Activated naive CD8-positive, alpha-beta T cell treated with anti-CD3 and anti-CD28 coated beads, Interleukin-2, amount 50 U/mL, for 16 hours (primary cell): ENCODE measurements around the gene MAT1A.
"Not testable (repeated sequence)": the region's sequence is repeated elsewhere in the genome, so short reads cannot be mapped to it uniquely, and the experiment has no call there.

ENCODE experiments used
- DNase-seq: peaks from one replicate; pipeline ENCODE4 v3.0.0-alpha.2; 2020; ENCODE audit warnings: low read depth, low spot score

Gene MAT1A

GRCh38 chr10:80264081-80265056 is 25.1 kb downstream of the MAT1A start:
- no peak for DNase-seq

DNA sequence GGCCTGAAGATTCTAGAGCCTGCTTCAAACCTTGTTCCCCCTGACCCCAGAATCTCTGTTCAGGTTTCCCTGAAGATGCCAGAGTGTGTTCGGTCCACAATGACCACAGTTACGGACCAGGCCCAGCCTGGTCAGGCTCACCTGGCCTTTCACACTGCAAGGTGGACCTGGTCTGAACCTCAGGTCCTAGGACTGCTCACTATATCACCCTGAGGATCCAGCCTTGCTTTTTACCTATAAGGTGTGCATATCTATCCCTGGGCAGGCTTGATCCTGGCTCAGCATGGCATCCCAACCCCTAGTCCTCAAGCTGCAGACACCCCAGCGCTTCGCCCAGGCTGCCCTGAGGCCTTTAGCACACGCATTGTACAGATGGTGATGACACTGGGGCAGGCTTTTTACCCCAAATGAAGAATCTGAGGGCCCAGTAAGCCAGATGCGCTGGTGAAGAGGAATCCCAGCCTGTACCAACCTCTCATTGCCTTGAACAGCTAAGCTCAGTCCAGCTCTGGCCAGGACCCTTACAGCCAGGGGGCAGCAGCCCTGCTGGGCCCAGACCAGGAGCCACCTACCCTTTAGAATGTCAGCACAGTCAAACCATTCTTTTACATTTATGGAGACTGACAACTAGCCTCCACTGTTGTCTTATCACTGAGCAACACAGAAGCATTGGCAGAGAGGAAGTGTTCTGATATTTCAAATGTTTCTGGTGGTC is 28.0 kb downstream of the MAT1A start:
- no peak for DNase-seq

DNA sequence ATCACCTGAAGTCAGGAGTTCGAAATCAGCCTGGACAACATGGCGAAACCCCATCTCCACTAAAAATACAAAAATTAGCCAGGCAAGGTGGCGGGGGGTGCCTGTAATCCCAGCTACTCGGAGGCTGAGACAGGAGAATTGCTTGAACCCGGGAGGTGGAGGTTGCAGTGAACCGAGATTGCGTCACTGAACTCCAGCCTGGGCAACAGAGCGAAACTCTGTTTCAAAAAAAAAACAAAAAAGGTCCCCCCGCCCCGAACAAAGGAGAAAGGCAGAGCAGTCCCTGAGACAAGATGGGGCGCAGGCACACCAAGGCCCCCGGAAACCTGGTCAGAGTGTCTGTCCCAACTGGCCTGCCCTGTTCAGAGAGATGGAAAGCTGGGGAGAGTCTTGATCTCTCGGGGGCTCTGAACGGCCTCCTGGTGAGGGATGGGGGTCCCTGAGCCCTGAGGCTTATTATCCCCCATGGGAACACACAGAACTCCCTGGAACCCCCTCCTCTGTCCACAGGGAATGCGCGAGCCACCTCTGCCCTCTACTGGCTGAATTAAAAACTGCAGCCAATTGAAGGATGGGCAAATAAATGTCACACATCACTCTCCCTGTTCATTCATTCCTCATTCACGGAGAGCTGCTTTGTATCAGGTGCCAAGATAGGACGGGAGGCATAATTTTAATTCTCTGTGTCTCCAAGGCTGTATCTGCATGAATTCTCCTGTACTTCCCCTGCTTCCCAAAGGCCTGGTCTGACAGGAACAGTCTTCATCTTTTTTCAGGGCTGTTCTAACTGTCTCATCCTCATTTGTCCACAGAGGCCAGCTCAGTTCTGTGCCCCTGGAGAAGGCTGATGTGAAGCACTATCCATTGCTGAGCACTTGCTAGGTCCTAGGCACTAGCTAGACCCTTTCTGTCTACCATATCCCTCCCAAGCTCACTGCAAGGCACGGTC is 28.9 kb downstream of the MAT1A start:
- no peak for DNase-seq

GRCh38 chr10:80259405-80259871 is 30.0 kb downstream of the MAT1A start:
- no peak for DNase-seq

DNA sequence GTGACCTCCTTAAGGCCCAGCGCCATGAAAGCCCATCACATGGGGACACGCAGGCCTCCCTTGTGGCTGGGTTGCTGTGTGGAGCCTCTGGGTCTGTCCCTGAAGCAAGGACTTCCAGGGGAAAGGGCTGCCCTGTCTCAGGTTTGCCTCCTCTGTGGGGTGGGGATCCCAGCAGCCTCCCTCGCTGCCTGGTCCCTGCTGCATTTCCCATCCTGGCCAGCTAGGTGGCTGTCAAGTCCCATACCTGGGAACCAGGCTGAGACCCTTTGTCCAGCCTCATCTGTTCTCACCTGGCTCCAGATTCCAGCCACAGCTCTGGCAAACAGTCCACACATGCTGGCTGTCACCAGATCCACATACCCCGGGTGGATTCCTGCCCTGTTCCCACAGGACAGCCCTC is 32.7 kb downstream of the MAT1A start:
- DNase-seq, result not testable (repeated sequence)

DNA sequence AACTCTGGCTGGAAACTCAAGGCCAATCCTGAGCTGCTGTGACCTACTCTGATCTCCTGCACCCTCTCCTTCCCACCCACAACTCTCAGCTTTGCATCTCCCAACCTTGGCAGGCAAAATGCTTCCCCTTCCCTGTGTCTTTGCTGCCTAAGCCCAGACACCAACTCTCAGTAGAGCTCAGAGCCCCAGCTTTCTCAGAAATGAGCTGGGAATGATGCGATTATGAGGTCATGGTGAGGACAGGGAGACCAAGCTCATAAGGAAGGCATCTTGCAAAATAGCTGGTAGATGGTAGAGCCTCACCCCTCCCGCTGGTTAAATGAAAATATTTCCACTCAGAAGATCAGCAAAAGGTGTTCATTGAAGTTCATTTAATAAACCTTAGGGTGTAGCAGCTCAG is 34.7 kb downstream of the MAT1A start:
- DNase-seq, result not testable (repeated sequence)

GRCh38 chr10:80253963-80254271 is 35.5 kb downstream of the MAT1A start:
- not testable (repeated sequence) for DNase-seq

DNA sequence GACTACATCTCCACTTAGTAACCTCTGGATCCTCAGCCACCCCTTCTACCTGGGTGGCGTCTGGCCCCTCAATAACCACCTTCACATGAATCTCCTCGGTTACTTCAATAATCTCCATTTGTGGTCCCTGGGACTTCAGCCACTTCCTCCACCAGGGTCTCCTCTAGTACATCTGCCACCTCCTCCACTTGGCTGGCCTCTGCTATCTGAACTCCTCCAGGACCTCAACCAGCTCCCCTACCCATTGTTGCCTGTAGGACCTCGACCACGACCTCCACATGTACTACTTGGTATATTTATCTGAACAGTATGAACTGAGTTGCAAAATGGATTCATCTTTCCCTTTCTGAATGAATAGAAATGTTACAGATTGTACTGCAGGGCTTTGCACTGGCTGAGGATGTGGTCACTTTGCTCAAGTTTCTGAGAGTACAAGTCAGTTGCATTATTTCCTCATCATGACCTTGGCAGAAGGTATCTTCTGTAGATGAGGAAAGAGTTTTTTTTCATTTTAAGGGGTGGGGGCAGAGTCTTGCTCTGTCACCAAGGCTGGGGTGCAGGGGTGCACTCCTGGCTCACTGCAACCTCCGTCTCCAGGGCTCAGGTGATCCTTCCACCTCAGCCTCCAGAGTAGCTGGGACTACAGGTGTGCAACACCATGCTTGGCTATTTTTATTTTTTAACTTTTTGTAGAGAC is 36.0 kb downstream of the MAT1A start:
- DNase-seq, result no peak

DNA sequence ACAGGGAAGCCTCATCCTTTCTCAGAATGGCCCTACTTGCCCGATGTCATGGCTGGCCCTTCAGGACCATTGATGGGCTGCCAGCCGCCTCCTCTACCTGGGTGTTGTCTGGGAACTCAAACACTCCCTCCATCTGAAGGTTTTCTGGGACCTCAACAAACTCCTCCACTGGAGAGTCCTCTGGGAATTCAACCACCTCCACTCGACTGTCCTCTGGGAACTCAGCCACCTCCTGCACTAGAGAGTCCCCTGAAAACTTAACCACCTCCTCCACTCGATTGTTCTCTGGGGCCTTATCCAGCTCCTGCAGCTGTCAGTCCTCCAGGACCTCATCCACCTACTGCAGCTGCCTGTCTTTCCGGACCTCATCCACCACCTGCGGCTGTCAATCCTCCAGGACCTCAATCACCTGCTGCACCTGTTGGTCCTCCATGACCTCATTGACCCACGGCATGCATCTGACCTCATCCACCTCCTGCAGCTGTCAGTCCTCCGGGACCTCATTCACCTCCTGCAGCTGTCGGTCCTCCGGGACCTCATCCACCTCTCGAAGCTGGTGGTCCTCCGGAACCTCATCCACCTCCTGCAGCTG is 37.1 kb downstream of the MAT1A start:
- DNase-seq, result no peak

GRCh38 chr10:80251703-80252280 is 37.7 kb downstream of the MAT1A start:
- not testable (repeated sequence) for DNase-seq

GRCh38 chr10:80250399-80250798 is 39.1 kb downstream of the MAT1A start:
- DNase-seq, result not testable (repeated sequence)

GRCh38 chr10:80249906-80250305 is 39.6 kb downstream of the MAT1A start:
- DNase-seq, result not testable (repeated sequence)

DNA sequence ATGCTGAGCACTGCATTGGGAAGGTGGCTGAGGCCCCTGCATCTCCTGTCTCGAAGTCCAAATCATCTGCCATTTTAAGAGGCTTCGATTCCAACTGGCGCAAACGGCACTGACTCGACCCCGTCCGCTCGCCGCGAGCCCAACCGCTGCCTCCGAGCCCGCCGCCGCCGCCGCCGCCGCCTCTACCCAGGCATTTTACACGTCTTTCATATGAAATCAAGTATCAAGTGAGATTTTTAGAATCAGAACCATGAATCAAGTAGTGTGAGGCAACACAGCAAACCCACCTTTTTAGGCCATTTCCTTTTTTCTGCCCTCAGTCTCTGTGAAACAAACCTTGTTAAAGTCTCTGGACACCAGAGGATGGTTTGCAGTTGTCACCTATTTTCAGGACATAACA is 41.8 kb downstream of the MAT1A start:
- not testable (repeated sequence) for DNase-seq

GRCh38 chr10:80244371-80244770 is 45.1 kb downstream of the MAT1A start:
- DNase-seq, result not testable (repeated sequence)

DNA sequence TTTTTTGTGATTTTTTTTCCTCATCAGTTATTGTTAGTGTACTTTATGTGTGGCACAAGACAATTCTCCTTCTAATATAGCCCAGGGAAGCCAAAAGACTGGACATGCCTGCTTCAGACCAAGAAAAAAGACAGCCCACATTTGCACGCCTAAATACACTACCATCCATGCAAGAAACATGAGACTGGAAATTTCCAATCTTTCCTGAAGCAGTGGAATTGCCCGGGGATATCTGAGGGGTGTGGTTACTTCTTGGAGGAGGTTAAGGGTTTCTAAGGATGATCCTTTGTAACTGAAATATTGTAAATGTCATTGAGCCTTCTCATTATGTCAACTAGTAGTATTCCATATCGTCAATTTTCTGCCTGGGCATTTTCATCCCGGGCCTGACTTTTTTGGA is 47.1 kb downstream of the MAT1A start:
- not testable (repeated sequence) for DNase-seq

DNA sequence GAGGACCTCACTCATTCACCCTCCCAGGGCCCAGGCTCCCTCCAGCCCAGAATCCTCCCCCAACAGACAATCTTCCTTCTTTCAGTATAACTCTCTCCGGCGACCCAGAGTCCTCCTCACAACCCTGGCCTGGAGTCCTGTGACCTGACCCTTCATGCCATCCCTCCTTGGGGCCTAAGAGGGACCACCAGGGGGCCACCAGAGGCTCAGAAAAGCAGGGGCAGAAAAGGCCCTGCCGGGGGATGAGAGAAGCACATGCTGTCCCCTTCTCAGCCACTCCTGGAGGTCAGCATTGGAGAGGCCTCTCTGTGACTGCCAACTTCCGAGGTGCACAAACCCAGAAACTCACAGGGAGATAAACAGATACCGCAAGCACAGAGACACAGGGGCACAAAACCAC is 53.0 kb downstream of the MAT1A start:
- DNase-seq, result not testable (repeated sequence)

DNA sequence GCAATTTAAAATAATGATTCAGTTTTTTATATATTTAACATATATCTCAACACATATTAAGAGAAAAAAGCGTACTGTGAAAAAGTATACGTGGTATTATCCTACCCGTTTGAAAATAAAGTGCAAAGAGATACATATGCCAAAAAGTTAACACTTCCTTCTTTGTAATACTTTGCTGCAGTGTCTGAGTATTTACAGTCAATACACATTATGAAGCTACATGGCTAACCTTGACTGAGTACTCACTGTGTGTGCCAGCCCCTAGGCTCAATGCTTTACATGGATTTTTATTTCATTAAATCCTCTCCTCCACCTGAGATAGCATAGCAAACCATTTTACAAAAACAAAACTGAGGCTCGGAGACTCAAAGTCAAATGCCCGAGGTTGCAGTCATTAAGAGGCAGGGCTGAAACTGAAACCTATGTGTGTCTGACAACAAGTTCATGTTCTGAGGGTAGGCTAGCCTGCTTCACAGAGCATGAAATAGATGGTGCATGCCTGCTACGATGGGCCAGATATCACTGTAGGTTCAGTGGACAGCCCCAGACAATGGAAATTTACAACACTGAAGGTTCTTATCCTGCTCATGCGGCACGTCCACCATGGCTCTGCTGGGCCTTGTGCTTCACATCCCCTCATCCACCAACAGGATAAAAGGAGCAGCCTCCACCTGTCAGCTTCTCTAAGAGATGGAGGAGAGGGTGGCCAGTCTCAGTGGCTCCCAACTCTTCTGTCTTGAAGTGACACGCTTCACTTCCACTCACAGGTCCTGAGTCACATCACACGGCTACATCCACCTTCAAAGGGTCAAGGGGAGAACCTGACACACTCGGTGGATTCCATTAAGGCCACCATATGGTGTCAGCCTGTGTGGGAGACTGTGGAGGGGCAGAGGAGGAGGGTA is 54.9 kb downstream of the MAT1A start:
- not testable (repeated sequence) for DNase-seq

DNA sequence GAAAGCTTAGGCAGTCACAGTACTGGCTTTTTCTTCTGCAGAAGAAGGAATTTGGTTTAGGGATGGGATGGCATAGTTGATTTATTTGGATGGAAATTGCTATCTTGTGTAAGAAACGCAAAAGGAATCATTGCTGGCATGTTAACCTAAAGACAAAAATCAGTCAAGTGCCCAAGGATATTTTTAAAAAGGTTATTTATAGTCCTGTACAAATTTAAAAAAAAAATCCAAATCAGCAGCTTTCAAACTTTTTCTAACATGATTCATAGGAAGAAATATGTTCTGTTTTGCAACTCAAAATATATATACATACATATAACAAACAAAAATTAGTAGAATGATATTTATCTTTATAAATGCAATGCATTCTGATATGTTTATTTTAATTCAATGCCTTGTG is 55.6 kb downstream of the MAT1A start:
- not testable (repeated sequence) for DNase-seq

DNA sequence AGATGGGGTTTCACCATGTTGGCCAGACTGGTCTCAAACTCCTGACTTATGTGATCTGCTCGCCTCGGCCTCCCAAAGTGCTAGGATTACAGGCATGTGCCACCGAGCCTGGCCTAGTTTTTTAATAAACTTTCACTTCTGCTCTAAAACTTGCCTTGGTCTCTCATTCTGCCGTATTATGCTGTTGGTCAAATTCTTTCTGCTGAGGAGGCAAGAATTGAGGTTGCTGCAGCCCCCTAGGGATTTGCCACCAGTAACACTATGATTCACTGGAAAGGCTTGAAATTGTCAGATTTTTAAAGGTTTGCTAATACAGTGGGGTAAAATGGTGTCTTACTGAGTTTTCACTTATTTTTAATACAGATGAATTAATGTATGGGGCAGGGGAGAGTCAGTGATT is 62.7 kb downstream of the MAT1A start:
- not testable (repeated sequence) for DNase-seq
